ENCODE results near the gene RASGRP3. TPM values are rescaled to one million over a fixed set of nuclear protein-coding genes. Genes with fewer than 3 reads are reported as not detected.

RASGRP3 gene
- total RNA-seq, 3 donors from 2014 or later: 9.3 to 23.9 (median 13.1) TPM

DNA sequence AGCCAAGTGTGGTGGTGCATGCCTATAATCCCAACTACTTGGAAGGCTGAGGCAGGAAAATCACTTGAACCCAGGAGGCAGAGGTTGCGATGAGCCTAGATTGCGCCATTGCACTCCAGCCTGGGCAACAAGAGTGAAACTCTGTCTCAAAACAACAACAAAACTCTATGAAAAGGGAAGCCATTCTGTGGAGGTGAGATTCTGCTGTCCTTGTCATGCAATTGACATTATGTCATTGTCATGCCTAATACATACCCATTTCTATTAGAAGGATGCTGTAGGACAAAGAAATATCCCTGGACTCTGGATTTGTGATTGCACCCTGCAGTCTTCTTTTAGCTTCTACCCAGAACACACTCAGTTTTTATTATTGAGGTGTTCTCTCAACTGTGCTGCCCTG lies 8.6 kb downstream of the RASGRP3 start:
- H3K27ac ChIP-seq: no peak overlapping the region

DNA sequence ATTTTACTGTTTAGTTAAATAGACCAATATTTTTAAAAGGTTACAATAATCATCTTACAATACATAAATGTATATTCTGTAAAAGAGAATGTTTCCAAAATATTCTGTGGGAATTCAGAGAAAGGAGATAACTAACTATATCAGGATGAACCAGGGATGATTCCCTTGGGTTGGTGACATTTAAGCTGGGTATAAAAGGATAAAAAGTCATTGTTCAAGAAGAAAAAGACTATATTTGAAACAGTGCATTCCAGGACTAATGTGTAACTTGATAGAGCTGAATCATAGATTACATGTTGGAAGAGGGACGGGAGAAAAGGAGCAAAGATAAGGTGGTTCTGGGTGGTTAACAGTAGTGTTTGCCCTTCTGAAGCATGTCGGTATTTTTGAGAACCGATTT lies 10.1 kb downstream of the RASGRP3 start:
- H3K9me3 ChIP-seq: peaks cover 0 to 5% of the 10 kb centered on the region in 2 donors
- H3K4me1 ChIP-seq: no peaks in the 10 kb centered on the region
- no peak for DNase-seq (ENCODE audit: low spot score in 2 of 2)
- TF ChIP-seq, protein P1, sequence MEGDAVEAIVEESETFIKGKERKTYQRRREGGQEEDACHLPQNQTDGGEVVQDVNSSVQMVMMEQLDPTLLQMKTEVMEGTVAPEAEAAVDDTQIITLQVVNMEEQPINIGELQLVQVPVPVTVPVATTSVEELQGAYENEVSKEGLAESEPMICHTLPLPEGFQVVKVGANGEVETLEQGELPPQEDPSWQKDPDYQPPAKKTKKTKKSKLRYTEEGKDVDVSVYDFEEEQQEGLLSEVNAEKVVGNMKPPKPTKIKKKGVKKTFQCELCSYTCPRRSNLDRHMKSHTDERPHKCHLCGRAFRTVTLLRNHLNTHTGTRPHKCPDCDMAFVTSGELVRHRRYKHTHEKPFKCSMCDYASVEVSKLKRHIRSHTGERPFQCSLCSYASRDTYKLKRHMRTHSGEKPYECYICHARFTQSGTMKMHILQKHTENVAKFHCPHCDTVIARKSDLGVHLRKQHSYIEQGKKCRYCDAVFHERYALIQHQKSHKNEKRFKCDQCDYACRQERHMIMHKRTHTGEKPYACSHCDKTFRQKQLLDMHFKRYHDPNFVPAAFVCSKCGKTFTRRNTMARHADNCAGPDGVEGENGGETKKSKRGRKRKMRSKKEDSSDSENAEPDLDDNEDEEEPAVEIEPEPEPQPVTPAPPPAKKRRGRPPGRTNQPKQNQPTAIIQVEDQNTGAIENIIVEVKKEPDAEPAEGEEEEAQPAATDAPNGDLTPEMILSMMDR (IDR thresholded peaks at IDR 0.05): no peak
- TF ChIP-seq POLR2A (IDR thresholded peaks at IDR 0.05) (no peak), POLR2AphosphoS5 (IDR thresholded peaks at IDR 0.05) (no peak)
- no peak overlapping the region for H3K4me3 ChIP-seq
- no peak overlapping the region for H3K27ac ChIP-seq
- intact Hi-C loops (cut with DNase I; ENCODE audit: low total_unique reads): no loop called here
- no peaks in the 10 kb centered on the region for H3K27me3 ChIP-seq
- no peaks in the 10 kb centered on the region for H3K36me3 ChIP-seq

More for the DNA sequence above, 8.6 kb downstream of the RASGRP3 start:
- Histone ChIP-seq H3K9me3 (peaks cover 0 to 5% of the 10 kb centered on the region in 2 donors), H3K27me3 (no peaks in the 10 kb centered on the region), H3K4me3 (no peak overlapping the region), H3K4me1 (no peaks in the 10 kb centered on the region), H3K36me3 (no peaks in the 10 kb centered on the region)
- no peak for TF ChIP-seq POLR2A (IDR thresholded peaks at IDR 0.05)
- TF ChIP-seq, protein P1 (IDR thresholded peaks at IDR 0.05): no peak
- no peak for TF ChIP-seq POLR2AphosphoS5 (IDR thresholded peaks at IDR 0.05)
- intact Hi-C loops (cut with DNase I; ENCODE audit: low total_unique reads): no loop called here
- no peak for DNase-seq (ENCODE audit: low spot score in 2 of 2)

DNA sequence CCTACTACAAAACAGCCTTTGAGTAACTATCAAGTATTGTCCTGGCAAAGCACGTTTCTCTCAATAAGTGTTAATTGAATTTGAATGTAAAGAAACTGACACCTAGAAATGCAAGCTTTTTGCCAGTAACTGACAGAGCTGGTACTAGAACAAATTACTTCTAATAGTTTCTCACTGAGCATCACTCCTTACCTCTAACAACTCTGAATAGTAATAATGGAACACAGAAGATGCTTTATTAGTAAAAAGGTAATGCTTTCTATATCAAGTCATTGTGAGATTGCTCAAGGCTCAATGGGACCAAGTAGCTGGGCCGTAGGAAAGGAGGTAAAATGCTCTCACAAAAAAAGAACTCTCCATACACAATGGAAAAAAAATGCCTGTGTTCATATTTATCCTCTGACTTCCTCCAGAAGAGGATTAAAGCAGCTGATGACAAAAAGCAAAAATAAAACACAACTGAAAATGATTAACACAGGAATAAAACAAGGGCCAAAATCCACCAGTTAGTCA lies 11.8 kb downstream of the RASGRP3 start:
- Histone ChIP-seq H3K27ac (no peak overlapping the region), H3K36me3 (no peaks in the 10 kb centered on the region), H3K4me1 (no peaks in the 10 kb centered on the region), H3K4me3 (no peak overlapping the region), H3K27me3 (no peaks in the 10 kb centered on the region), H3K9me3 (peaks cover 0 to 5% of the 10 kb centered on the region in 2 donors)
- no peak for DNase-seq (ENCODE audit: low spot score in 2 of 2)
- intact Hi-C loops (cut with DNase I; ENCODE audit: low total_unique reads): no loop called here
- TF ChIP-seq POLR2AphosphoS5 (IDR thresholded peaks at IDR 0.05) (no peak), POLR2A (IDR thresholded peaks at IDR 0.05) (no peak)
- TF ChIP-seq, protein P1 (IDR thresholded peaks at IDR 0.05): no peak

DNA sequence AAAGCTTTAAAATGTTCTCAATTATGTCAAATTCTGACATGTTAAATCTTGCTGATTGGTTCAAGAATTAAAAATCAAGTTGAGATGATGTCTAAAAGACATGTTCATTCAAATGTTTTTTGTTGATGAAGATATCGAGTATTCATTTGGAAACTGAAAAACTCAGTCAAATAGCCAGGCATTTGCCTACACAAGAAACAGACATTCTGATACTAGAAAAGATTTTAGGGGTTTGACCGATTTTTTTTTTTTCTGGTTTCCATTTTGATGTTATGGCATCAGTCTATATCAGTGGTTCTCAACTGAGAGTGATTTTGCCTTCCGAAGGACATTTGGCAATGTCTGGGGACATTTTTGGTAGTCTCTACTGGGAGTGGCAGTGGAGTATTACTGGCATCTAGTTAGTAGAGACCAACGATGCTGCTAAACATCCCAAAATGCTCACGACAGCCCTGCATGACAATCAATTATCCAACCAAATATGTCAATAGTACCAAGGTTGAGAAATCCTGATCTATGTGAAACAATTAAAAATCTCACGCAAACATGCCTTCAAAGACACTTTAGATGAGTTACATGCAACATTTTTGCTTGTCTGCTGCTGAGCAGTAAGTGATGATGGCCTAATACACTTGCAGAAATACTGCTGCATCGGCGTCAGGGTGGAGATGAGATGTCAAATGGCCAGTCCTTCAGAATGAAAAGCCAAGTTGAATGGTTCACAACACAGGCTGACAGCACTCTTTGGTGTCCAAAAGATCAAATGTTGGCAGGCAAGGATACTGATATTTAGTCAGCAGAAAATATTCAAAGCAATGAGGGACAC lies 12.5 kb downstream of the RASGRP3 start:
- intact Hi-C loops (cut with DNase I; ENCODE audit: low total_unique reads): no loop called here
- no peaks in the 10 kb centered on the region for H3K4me1 ChIP-seq
- TF ChIP-seq, protein P1 (IDR thresholded peaks at IDR 0.05): no peak
- TF ChIP-seq POLR2A (IDR thresholded peaks at IDR 0.05): no peak

DNA sequence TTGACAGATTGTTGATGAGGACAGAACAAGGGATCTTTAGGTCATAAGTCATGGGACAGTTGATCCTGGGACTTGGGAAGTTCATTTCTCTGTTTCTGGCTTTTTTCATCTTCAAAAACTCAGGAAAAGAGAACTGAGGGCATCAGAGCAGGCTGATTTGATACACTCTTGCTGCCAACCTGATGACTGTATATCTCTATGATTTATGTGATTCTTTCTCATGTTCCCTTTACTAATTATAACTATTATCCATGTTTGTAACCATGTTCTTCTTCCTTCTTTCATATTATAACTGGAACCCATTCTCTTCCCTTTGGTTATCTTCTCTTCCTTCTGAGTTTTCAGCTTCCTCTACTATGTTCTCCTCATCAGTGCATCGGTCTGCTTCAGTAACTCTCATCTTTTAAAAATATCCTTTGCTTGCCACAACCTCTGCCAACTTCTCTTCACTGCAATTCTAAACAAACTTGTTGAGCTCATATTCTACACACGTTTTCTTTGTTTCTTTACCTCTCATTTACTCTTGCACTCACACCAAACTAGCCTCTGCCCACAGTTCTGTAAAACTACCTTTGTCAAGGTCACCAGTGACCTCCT lies 13.5 kb downstream of the RASGRP3 start:
- DNase-seq (ENCODE audit: low spot score in 2 of 2): no peak
- Histone ChIP-seq H3K4me1 (no peaks in the 10 kb centered on the region), H3K27me3 (no peaks in the 10 kb centered on the region), H3K9me3 (peaks cover 0 to 5% of the 10 kb centered on the region in 2 donors), H3K27ac (no peak overlapping the region), H3K36me3 (no peaks in the 10 kb centered on the region), H3K4me3 (no peak overlapping the region)
- TF ChIP-seq POLR2A (IDR thresholded peaks at IDR 0.05): no peak
- TF ChIP-seq, protein P1 (IDR thresholded peaks at IDR 0.05): no peak
- TF ChIP-seq POLR2AphosphoS5 (IDR thresholded peaks at IDR 0.05): no peak
- intact Hi-C loops (cut with DNase I; ENCODE audit: low total_unique reads): no loop called here

More for the DNA sequence above, 12.5 kb downstream of the RASGRP3 start:
- Histone ChIP-seq H3K27me3 (no peaks in the 10 kb centered on the region), H3K36me3 (no peaks in the 10 kb centered on the region), H3K4me3 (no peak overlapping the region), H3K27ac (no peak overlapping the region), H3K9me3 (peaks cover 0 to 5% of the 10 kb centered on the region in 2 donors)
- DNase-seq (ENCODE audit: low spot score in 2 of 2): no peak
